Aorta (tissue), 5 donors: ENCODE results near the gene GTPBP4. TPM values are rescaled to one million over a fixed set of nuclear protein-coding genes. Genes with fewer than 3 reads are reported as not detected.

Source experiments
- ATAC-seq: fragments of 200-7000 bp; cut with Tn5 transposase; one replicate; pipeline ENCODE4 v1.9.1; 2022; ENCODE audit warnings: moderate library complexity; ENCODE audit not compliant: low FRiP score
- DNase-seq, 2 donors: peaks; one replicate each; pipeline ENCODE4 v3.0.0-alpha.2; 2020
- H3K27ac ChIP-seq, 2 donors: one replicate each; pipeline ENCODE4 v1.5.1; 2013; ENCODE audit warnings: low read length in 2 of 2, mild to moderate bottlenecking in 2 of 2, moderate library complexity in 2 of 2, control low read depth in 1 of 2, inconsistent platforms in 1 of 2, low read depth in 1 of 2
- H3K27me3 ChIP-seq, 2 donors: one replicate each; pipeline ENCODE4 v1.6.1; 2013; ENCODE audit warnings: control low read depth in 1 of 2, low read length in 1 of 2, mild to moderate bottlenecking in 1 of 2, moderate library complexity in 1 of 2; ENCODE audit not compliant: insufficient read depth in 2 of 2, control insufficient read depth in 1 of 2
- H3K36me3 ChIP-seq, 2 donors: one replicate each; pipeline ENCODE4 v1.6.1; 2013; ENCODE audit warnings: control low read depth in 1 of 2, low read length in 1 of 2, mild to moderate bottlenecking in 1 of 2; ENCODE audit not compliant: insufficient read depth in 2 of 2, control insufficient read depth in 1 of 2
- H3K4me1 ChIP-seq, 2 donors: one replicate each; pipeline ENCODE4 v1.6.1; 2013; ENCODE audit warnings: low read length in 2 of 2, control low read depth in 1 of 2, mild to moderate bottlenecking in 1 of 2, moderate library complexity in 1 of 2; ENCODE audit not compliant: insufficient read depth in 2 of 2, control insufficient read depth in 1 of 2
- H3K4me3 ChIP-seq, 2 donors: one replicate each; pipeline ENCODE4 v1.5.1; 2013; ENCODE audit warnings: low read length in 2 of 2, control low read depth in 1 of 2, mild to moderate bottlenecking in 1 of 2
- H3K9me3 ChIP-seq: one replicate; pipeline ENCODE4 v1.6.1; 2013; ENCODE audit warnings: mild to moderate bottlenecking, low read length; ENCODE audit not compliant: control insufficient read depth
- WGBS, 2 donors: extraction: QIAGEN DNeasy Blood & Tissue Kit; methylation state at CpG; one replicate each; pipeline ENCODE4 v1.1.7; 2013; 5-methylcytosine and 5-hydroxymethylcytosine counted together
- intact Hi-C, 2 donors: fragments of 100-400 bp; cut with DNase I; formaldehyde crosslinking; loops; one replicate each; pipeline versions ENCODE4 v1.14.2 to v1.15.0; 2022
- polyA plus RNA-seq, 2 donors: library from polyadenylated mRNA; stranded (reverse); fragments of 200-250 nt; gene quantifications; one replicate each; pipeline ENCODE4 v1.2.3, GENCODE V29; 2013
- total RNA-seq, 2 donors: library from RNA; stranded (reverse); fragmentation: NEBNext Ultra II Directional; extraction: Animal tissue kit (Norgen Biotek cat#: 25700); gene quantifications; one replicate each; pipeline ENCODE4 v1.2.1, GENCODE V29; 2021
- donor health status: healthy with polysubstance abuse.
- donor health status: Bipolar disorder and iron deficiency.
- donor health status: DM: no; HTN: no; CAD: no.
- donor health status: DM: no; HTN: no; CAD: no.
- donor health status: DM: yes; HTN: yes; CAD: no.

GTPBP4 gene
- total and polyA plus RNA-seq, 4 donors: 21.6 to 46.9 (median 26.9) TPM

DNA sequence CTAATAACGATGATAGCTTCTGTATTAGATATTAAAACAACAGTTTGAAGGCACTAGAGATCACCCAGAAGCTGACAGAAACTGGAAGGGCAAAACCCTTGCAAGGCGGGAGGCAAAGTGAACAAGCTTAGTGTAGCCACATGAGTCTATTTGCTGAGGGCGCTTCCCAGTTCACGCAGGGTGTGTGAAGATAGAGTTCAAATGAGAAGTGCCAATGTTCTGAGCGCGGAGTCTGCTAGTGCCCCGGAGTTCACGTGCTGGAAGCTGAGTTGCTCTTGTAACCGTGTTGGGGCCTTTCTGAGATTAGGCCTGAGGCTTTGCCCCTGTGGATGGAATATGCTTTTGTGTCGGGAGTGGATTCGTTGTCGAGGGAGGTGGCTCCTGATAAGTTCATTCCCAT lies 16.6 kb upstream of the GTPBP4 start:
- no peaks in the 10 kb centered on the region for H3K27me3 ChIP-seq
- H3K36me3 ChIP-seq: no peaks in the 10 kb centered on the region
- no peak overlapping the region for H3K27ac ChIP-seq
- 81 to 86% methylated on average over 12 of the region's 12 CpGs for WGBS, 2 donors
- H3K4me3 ChIP-seq: no peak overlapping the region
- H3K9me3 ChIP-seq: peaks cover 6% of the 10 kb centered on the region
- DNase-seq (no peak), ATAC-seq (no peak)
- H3K4me1 ChIP-seq: no peaks in the 10 kb centered on the region
- intact Hi-C loops: no loop called here

DNA sequence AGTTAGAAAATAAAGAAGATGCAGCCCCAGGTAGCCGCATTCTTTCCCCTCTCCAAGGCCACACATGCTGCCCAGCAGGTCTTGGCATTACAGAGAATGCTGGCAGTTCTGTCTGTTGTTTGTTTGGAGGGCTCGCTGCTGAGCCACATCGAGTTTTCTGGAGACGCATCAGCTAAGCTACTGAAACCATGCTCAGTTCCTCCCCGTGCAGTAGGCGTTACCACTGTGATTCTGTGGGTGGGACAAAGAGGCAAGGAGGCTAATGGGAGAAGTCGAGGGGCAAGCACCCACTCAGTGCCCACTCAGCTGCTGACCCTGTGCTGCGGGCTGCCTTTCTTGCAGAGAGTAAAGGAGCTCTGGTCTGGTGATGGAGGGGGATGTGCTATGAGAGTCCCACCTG lies 15.5 kb upstream of the GTPBP4 start:
- H3K27me3 ChIP-seq: no peaks in the 10 kb centered on the region
- no peak overlapping the region for H3K27ac ChIP-seq
- no peaks in the 10 kb centered on the region for H3K36me3 ChIP-seq
- H3K9me3 ChIP-seq: peaks cover 4% of the 10 kb centered on the region
- DNase-seq (no peak), ATAC-seq (no peak)
- no peak overlapping the region for H3K4me3 ChIP-seq
- WGBS, 2 donors: 82 to 84% methylated on average over 8 of the region's 8 CpGs
- H3K4me1 ChIP-seq: no peaks in the 10 kb centered on the region
- intact Hi-C loops: no loop called here

GRCh38 chr10:974038-974784 lies 14.0 kb upstream of the GTPBP4 start:
- WGBS, 2 donors: 62 to 71% methylated on average over 20 of the region's 20 CpGs
- H3K4me1 ChIP-seq: no peaks in the 10 kb centered on the region
- H3K27me3 ChIP-seq: no peaks in the 10 kb centered on the region
- peaks cover 6% of the 10 kb centered on the region for H3K9me3 ChIP-seq
- no peak overlapping the region for H3K4me3 ChIP-seq
- H3K36me3 ChIP-seq: no peaks in the 10 kb centered on the region
- intact Hi-C loops: no loop called here
- no peak for DNase-seq
- no peak overlapping the region for H3K27ac ChIP-seq
- ATAC-seq: no peak

DNA sequence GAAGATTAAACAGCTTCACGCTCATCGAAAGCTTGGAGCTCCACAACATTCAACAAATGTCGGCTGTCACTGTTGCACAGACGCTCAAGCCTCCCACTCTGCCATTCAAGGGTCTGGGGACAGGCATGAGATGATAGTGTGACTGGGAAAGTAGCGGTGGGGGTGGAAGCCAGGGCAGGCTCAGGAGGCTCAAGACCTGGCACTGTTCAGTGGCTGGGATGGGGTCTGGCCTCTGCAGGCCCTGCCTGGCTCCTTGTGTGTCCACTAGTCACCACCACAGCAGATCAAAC lies 13.5 kb upstream of the GTPBP4 start:
- H3K27me3 ChIP-seq: no peaks in the 10 kb centered on the region
- DNase-seq (no peak), ATAC-seq (no peak)
- H3K9me3 ChIP-seq: peaks cover 5% of the 10 kb centered on the region
- H3K27ac ChIP-seq: no peak overlapping the region
- intact Hi-C loops: no loop called here
- no peaks in the 10 kb centered on the region for H3K36me3 ChIP-seq
- WGBS, 2 donors: 79 to 82% methylated on average over 5 of the region's 5 CpGs
- no peaks in the 10 kb centered on the region for H3K4me1 ChIP-seq
- H3K4me3 ChIP-seq: no peak overlapping the region

GRCh38 chr10:976316-976715 lies 11.9 kb upstream of the GTPBP4 start:
- Histone ChIP-seq H3K36me3 (no peaks in the 10 kb centered on the region), H3K9me3 (peaks cover 6% of the 10 kb centered on the region), H3K27ac (no peak overlapping the region), H3K27me3 (no peaks in the 10 kb centered on the region), H3K4me3 (no peak overlapping the region), H3K4me1 (no peaks in the 10 kb centered on the region)
- 94% methylated on average over 22 of the region's 22 CpGs for WGBS, 2 donors
- DNase-seq: no peak
- intact Hi-C loops: no loop called here
- ATAC-seq: no peak

GRCh38 chr10:978826-979421 lies 9.3 kb upstream of the GTPBP4 start:
- no peak for DNase-seq
- no peak for ATAC-seq
- 91 to 95% methylated on average over 2 of the region's 2 CpGs for WGBS, 2 donors
- Histone ChIP-seq H3K4me3 (no peak overlapping the region), H3K27ac (no peak overlapping the region), H3K4me1 (no peaks in the 10 kb centered on the region), H3K27me3 (no peaks in the 10 kb centered on the region), H3K36me3 (no peaks in the 10 kb centered on the region), H3K9me3 (peaks cover 6% of the 10 kb centered on the region)
- intact Hi-C loops: no loop called here

DNA sequence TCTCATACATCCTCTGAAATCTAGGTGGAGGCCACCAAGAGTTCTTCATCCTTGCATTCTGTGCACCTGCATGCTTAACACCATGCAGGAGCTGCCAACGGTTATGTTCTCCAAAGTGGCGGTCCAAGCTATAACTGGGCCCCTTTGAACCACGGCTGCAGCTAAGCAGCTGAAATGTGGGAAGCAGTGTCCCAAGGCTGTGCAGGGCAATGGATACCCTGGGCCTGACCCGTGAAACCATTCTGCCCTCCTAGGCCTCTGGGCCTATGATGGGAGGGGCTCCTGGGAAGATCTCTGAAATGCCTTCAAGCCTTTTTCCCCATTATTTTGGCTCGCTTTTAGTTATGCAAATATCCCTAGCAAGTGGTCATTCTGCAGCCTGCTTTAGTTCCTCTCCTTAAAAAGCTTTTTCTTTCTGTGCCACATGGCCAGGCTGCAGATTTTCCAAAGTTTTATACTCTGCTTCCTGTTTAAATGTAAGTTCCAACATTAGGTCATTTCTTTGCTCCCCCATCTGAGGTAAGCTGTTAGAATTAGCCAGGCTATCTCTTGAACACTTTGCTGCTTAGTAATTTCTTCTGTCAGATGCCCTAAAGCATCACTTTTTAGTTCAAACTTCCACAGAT lies 7.7 kb upstream of the GTPBP4 start:
- Histone ChIP-seq H3K9me3 (peaks cover 4% of the 10 kb centered on the region), H3K4me1 (no peaks in the 10 kb centered on the region), H3K4me3 (no peak overlapping the region), H3K27ac (no peak overlapping the region), H3K27me3 (no peaks in the 10 kb centered on the region), H3K36me3 (no peaks in the 10 kb centered on the region)
- WGBS, 2 donors: 98% methylated on average over 5 of the region's 5 CpGs
- ATAC-seq: no peak
- DNase-seq: no peak
- intact Hi-C loops: no loop called here

DNA sequence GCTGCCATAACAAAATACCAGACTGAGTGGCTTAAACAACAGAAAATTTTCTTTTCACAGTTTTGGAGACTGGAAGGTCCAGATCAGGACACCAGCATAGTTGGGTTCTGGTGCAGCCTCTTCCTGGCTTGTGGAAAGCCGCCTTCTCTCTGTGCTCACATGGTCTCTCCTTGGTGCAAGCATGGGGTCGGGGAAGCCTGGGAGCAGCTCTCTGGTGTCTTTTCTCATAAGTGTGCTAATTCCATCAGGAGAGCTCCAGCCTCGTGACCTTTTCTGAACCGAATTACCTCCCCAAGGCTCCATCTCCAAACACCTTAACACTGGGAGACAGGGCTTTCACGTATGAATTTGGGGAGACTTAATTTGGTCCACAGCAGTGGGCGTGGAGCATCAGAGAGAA lies 4.8 kb upstream of the GTPBP4 start:
- DNase-seq (no peak), ATAC-seq (no peak)
- Histone ChIP-seq H3K9me3 (peaks cover 4% of the 10 kb centered on the region), H3K4me3 (no peak overlapping the region), H3K36me3 (no peaks in the 10 kb centered on the region), H3K27me3 (no peaks in the 10 kb centered on the region), H3K4me1 (no peaks in the 10 kb centered on the region), H3K27ac (no peak overlapping the region)
- 90 to 95% methylated on average over 6 of the region's 6 CpGs for WGBS, 2 donors
- intact Hi-C loops: no loop called here
